Pancreas (tissue), 10 donors: ENCODE results near the gene NFIC. TPM values are rescaled to one million over a fixed set of nuclear protein-coding genes. Genes with fewer than 3 reads are reported as not detected.
A peak's percentile ranks its signal among the peaks of the same experiment; 100 is the strongest.
"Not testable (repeated sequence)": the region's sequence is repeated elsewhere in the genome, so short reads cannot be mapped to it uniquely, and the experiment has no call there.

ENCODE experiments used
- ATAC-seq, 4 donors: fragments of 200-7000 bp; cut with Tn5 transposase; one replicate each; pipeline versions ENCODE4 v1.8.0 to v1.9.1; 2020; ENCODE audit warnings: mild to moderate bottlenecking in 4 of 4, moderate library complexity in 4 of 4
- DNase-seq, 6 donors: peaks; one replicate each; pipeline ENCODE4 v3.0.0-alpha.2; 2020
- FAIRE-seq: peaks from 2 replicates; lab custom pipeline; 2012; peaks lifted over from hg19 to GRCh38; lab: Jason Lieb, UNC
- H3K27ac ChIP-seq, 4 donors: fragments of 200-600 bp; sonication (generic); 1 replicate in 3 of 4; 2 replicates in 1 of 4; pipeline versions ENCODE4 v1.5.0 to v1.8.0; 2020
- H3K27me3 ChIP-seq, 4 donors: fragments of 200-600 bp; one replicate each; pipeline ENCODE4 v1.8.0; 2021
- H3K36me3 ChIP-seq, 3 donors: fragments of 200-600 bp; sonication (generic) in 1 of 3; one replicate each; pipeline versions ENCODE4 v1.5.0 to v1.8.0; 2020 to 2021
- H3K4me1 ChIP-seq, 3 donors: fragments of 200-600 bp; one replicate each; pipeline ENCODE4 v1.8.0; 2021
- H3K4me3 ChIP-seq, 4 donors: fragments of 200-600 bp; sonication (generic) in 2 of 4; one replicate each; pipeline versions ENCODE4 v1.5.0 to v1.8.0; 2020 to 2021
- H3K9me3 ChIP-seq, 4 donors: fragments of 200-600 bp; one replicate each; pipeline ENCODE4 v1.8.0; 2021
- WGBS, 2 donors: extraction: QIAGEN DNeasy Blood & Tissue Kit; methylation state at CpG; one replicate each; pipeline ENCODE4 v1.1.7; 2013; 5-methylcytosine and 5-hydroxymethylcytosine counted together
- intact Hi-C, 3 donors: fragments of 100-400 bp; cut with DNase I; formaldehyde crosslinking; loops; one replicate each; pipeline versions ENCODE4 v1.11.1 to v1.14.2; 2022
- polyA plus RNA-seq, 2 donors: library from polyadenylated mRNA; stranded (reverse); fragments of 200-250 nt; gene quantifications; one replicate each; pipeline ENCODE4 v1.2.3, GENCODE V29; 2013
- total RNA-seq, 6 donors: library from RNA; stranded (reverse); fragmentation: NEBNext Ultra II Directional in 4 of 6; extraction: Animal tissue kit (Norgen Biotek cat#: 25700) in 4 of 6; gene quantifications; one replicate each; pipeline versions ENCODE4 v1.2.1 to v1.2.4, GENCODE V29; 2021 to 2023
- TF ChIP-seq, protein P1 (sequence below), 4 donors: fragments of 200-600 bp; sonication (generic) in 3 of 4; IDR thresholded peaks; one replicate each; pipeline versions ENCODE4 v1.5.0 to v1.8.0; 2021; ENCODE audit warnings: antibody characterized with exemption in 4 of 4
- donor health status: healthy with polysubstance abuse.
- donor health status: DM: no; HTN: no; CAD: no; lungs with moderate emphysema.
- donor health status: DM: no; HTN: no; CAD: no.
- donor health status: control.
- donor health status: control.
- donor health status: Bipolar disorder and iron deficiency.
- donor health status: DM: yes; HTN: yes; CAD: no.
- donor health status: DM: no; HTN: no; CAD: no.
- donor health status: DM: no; HTN: no; CAD: no.
- donor health status: DM: yes; HTN: yes; CAD: no.

Gene NFIC
- total and polyA plus RNA-seq, 8 donors: 21.3 to 203 (median 115) TPM

DNA sequence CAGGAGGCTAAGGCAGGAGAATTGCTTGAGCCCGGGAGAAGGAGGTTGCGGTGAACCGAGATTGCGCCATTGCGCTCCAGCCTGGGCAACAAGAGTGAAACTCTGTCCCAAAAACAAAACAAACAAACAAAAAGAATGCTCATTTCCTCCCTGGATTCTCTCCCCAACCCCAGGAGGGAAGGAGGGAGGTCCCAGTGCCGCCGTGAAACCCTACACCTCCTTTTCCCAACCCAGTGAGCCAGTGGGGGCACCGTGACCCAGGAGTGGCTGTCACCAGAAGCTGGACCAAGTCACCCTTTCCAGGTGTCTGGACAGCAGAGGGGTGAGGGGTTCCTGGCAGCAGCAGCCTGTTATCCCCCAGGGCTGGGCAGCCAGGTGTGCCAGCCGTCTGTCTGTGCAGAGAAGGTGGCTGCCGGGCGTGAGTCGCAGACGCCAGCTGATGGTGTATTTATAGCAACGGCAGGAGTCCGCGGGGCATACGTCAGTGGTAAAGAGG is 23.5 kb downstream of the NFIC start:
- Histone ChIP-seq H3K27ac (peak overlapping the region; percentile 1 to 90 (median 81)), H3K36me3 (no peaks in the 10 kb centered on the region), H3K4me1 (peaks cover 39 to 52% (median 39%) of the 10 kb centered on the region in 3 donors), H3K4me3 (peak overlapping the region in 2 of 4 donors; percentile 15 to 16), H3K27me3 (no peaks in the 10 kb centered on the region), H3K9me3 (no peaks in the 10 kb centered on the region)
- ATAC-seq: peak; percentile 8 to 45 (median 38)
- no peak for FAIRE-seq
- intact Hi-C loops: no loop called here
- 11 to 17% methylated on average over 17 of the region's 17 CpGs for WGBS, 2 donors
- DNase-seq: peak; percentile 62 to 88 (median 76)
- TF ChIP-seq, protein P1, sequence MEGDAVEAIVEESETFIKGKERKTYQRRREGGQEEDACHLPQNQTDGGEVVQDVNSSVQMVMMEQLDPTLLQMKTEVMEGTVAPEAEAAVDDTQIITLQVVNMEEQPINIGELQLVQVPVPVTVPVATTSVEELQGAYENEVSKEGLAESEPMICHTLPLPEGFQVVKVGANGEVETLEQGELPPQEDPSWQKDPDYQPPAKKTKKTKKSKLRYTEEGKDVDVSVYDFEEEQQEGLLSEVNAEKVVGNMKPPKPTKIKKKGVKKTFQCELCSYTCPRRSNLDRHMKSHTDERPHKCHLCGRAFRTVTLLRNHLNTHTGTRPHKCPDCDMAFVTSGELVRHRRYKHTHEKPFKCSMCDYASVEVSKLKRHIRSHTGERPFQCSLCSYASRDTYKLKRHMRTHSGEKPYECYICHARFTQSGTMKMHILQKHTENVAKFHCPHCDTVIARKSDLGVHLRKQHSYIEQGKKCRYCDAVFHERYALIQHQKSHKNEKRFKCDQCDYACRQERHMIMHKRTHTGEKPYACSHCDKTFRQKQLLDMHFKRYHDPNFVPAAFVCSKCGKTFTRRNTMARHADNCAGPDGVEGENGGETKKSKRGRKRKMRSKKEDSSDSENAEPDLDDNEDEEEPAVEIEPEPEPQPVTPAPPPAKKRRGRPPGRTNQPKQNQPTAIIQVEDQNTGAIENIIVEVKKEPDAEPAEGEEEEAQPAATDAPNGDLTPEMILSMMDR (IDR thresholded peaks at IDR 0.05): no peak

DNA sequence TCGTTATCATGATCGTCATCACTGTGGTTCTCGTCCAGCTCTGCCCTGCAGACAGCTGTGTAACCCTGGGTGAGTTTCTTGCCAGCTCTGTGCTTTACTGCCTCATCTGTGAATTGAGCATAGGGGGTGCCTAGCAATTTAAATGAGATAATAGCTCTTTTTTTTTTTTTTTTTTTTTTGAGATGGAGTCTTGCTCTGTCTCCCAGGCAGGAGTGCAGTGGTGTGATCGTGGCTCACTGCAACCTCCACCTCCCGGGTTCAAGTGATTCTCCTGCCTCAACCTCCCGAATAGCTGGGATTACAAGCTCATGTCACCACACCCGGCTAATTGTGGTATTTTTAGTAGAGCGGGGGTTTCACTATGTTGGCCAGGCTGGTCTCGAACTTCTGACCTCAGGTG is 25.5 kb downstream of the NFIC start:
- intact Hi-C loops, DNase-seq, H3K36me3 ChIP-seq, ATAC-seq, H3K9me3 ChIP-seq, FAIRE-seq, H3K27me3 ChIP-seq, H3K27ac ChIP-seq, H3K4me3 ChIP-seq: not testable (repeated sequence)
- peaks cover 28 to 39% (median 31%) of the 10 kb centered on the region in 3 donors for H3K4me1 ChIP-seq
- 87 to 89% methylated on average over 9 of the region's 9 CpGs for WGBS, 2 donors

DNA sequence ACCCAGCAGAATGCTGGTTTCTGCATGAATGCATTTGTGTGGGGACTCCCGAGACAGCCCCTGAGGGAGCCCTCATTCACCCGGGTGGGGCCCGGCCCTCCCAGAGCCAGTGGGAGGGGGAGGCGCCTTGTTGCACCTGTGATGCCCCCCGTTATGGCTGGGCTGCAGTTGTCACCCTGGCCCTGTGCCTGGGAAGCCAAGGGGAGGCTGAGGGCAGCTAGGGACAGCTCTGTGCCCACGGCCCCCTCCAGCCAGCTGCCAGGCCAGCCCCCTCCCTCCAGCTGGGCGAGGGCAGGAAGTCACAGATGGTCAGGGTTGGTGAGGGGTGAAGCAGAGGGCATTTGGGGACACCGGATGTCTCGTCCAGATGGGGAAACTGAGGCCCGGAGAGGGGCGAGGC is 26.1 kb downstream of the NFIC start:
- no peaks in the 10 kb centered on the region for H3K36me3 ChIP-seq
- no peak overlapping the region for H3K4me3 ChIP-seq
- H3K27ac ChIP-seq: no peak overlapping the region
- intact Hi-C loops: no loop called here
- no peak for ATAC-seq
- H3K27me3 ChIP-seq: no peaks in the 10 kb centered on the region
- no peak for DNase-seq
- H3K4me1 ChIP-seq: peaks cover 28 to 39% (median 30%) of the 10 kb centered on the region in 3 donors
- 76 to 79% methylated on average over 11 of the region's 11 CpGs for WGBS, 2 donors
- TF ChIP-seq, protein P1 (IDR thresholded peaks at IDR 0.05): no peak
- no peaks in the 10 kb centered on the region for H3K9me3 ChIP-seq
- FAIRE-seq: no peak

DNA sequence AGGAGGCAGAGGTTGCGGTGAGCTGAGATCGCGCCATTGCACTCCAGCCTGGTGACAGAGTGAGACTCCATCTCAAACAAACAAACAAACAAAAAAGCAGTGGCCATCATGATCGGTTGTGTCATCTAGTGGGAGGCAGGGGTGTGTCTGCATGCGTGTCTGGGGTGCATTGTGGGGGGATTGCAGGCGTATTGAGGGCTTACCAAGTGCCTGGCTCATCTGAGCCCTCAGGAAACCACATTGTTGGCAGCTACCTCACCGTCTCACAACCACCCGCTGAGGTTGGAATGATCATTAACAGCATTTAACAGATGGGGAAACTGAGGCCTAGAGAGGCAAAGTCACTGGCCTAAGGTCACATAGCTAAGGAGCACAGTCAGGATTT is 30.5 kb downstream of the NFIC start:
- intact Hi-C loops: no loop called here
- TF ChIP-seq, protein P1 (IDR thresholded peaks at IDR 0.05): no peak
- Histone ChIP-seq H3K4me3 (peak overlapping the region in 1 of 4 donors; percentile 31), H3K9me3 (no peaks in the 10 kb centered on the region), H3K36me3 (no peaks in the 10 kb centered on the region), H3K4me1 (peaks cover 18 to 31% (median 21%) of the 10 kb centered on the region in 3 donors), H3K27me3 (no peaks in the 10 kb centered on the region), H3K27ac (peak overlapping the region; percentile 72 to 100 (median 76))
- ATAC-seq (no peak), FAIRE-seq (no peak), DNase-seq (no peak)
- WGBS, 2 donors: 61 to 63% methylated on average over 8 of the region's 8 CpGs

DNA sequence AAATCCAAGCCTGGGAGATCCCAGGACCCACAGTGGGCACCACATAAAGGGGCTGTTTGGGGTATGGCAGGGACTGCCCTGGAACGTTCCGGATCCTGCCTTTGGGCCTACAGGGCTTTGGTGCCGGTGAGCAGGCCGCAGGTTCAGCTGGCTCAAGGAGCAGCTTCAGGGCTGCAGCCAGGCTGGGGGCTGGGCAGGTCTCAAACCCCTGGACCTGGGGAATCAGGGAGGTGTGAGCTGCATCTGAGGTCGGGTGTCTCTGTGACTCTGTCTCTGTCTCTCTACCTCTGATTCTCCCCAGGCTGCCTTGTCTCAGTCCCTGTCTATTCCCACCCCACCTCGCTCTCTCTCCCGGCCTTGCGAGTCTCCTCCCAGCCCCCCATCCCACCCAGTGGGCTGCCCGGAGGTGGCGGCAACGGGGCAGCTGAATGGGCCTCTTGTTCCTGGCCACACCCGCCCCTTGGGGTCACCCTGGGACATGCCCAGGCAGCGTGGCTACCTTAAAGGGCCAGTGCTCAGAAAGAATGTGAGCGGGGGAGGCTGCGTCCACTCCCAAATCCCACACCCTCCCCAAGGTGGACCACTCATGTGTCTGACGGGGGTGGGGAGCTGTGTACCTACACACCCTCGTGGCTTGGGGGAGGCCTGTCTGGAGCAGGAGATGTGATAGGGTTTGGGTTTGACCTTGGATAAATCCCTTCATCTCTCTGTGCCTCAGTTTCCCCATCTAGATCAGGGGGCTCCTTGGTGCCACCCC is 31.1 kb downstream of the NFIC start:
- peak; percentile 50 to 85 (median 71) for DNase-seq
- intact Hi-C loops: no loop called here
- no peak for FAIRE-seq
- H3K9me3 ChIP-seq: no peaks in the 10 kb centered on the region
- peak; percentile 43 to 64 (median 56) for ATAC-seq
- H3K4me3 ChIP-seq: peak overlapping the region in 1 of 4 donors; percentile 31
- 18% methylated on average over 16 to 17 of the region's 17 CpGs for WGBS, 2 donors
- TF ChIP-seq, protein P1 (IDR thresholded peaks at IDR 0.05): no peak
- H3K4me1 ChIP-seq: peaks cover 18 to 31% (median 21%) of the 10 kb centered on the region in 3 donors
- H3K36me3 ChIP-seq: no peaks in the 10 kb centered on the region
- H3K27ac ChIP-seq: peak overlapping the region; percentile 72 to 100 (median 76)
- no peaks in the 10 kb centered on the region for H3K27me3 ChIP-seq
